Measurements from ENCODE around the gene CDH23. TPM values are rescaled to one million over a fixed set of nuclear protein-coding genes. Genes with fewer than 3 reads are reported as not detected.

Gene CDH23
- polyA plus RNA-seq, 2 donors, result 1.6 to 3.2 TPM

DNA sequence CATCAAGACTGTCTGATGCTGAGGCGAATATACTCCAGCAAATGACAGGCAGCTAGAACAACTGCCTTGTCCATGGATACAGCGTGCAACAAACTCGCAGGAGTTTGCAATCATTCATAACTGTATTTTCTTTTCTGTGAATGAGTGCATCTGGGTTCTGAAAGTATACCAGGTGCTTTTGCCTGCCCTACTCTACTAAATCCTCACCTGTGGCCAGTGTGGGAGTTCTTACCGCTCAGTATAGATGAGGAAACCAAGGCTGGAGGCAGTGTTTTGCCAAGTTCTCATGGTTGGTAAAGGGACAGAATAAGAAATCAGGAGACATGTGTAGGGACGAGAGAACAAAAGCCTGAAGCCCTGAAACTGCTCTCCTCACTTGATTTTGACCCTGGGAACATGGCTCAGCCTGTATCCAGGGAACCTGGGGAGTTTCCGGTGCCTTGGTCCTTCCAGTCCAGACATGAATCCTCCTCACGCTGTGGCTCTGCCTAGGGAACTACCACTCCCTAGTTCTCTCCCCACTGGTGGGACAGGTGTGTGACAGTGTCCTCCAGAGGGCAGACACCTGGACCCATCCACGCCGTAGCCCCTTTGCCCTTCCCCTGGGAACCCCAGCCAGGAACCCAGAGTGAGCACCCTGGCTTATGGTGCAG is 142.0 kb downstream of the CDH23 start:
- H3K27ac ChIP-seq (ENCODE audit: low read depth in 2 of 2, low read length in 1 of 2), result no peak overlapping the region
- peaks cover 0 to 4% of the 10 kb centered on the region in 2 donors for H3K4me1 ChIP-seq (ENCODE audit: control insufficient read depth in 2 of 2, insufficient read depth in 2 of 2, low read length in 1 of 2)
- no peaks in the 10 kb centered on the region for H3K36me3 ChIP-seq (ENCODE audit: control insufficient read depth in 2 of 2, insufficient read depth in 2 of 2, low read length in 1 of 2)
- 64 to 65% methylated on average over 9 of the region's 9 CpGs for WGBS, 2 donors
- no peaks in the 10 kb centered on the region for H3K9me3 ChIP-seq (ENCODE audit: control insufficient read depth in 2 of 2, insufficient read depth in 1 of 2, low read depth in 1 of 2, low read length in 1 of 2)
- H3K4me3 ChIP-seq (ENCODE audit: low read depth in 1 of 2, low read length in 2 of 2), result no peak overlapping the region
- H3K27me3 ChIP-seq (ENCODE audit: control insufficient read depth in 1 of 2, insufficient read depth in 2 of 2, low read length in 2 of 2), result no peaks in the 10 kb centered on the region

DNA sequence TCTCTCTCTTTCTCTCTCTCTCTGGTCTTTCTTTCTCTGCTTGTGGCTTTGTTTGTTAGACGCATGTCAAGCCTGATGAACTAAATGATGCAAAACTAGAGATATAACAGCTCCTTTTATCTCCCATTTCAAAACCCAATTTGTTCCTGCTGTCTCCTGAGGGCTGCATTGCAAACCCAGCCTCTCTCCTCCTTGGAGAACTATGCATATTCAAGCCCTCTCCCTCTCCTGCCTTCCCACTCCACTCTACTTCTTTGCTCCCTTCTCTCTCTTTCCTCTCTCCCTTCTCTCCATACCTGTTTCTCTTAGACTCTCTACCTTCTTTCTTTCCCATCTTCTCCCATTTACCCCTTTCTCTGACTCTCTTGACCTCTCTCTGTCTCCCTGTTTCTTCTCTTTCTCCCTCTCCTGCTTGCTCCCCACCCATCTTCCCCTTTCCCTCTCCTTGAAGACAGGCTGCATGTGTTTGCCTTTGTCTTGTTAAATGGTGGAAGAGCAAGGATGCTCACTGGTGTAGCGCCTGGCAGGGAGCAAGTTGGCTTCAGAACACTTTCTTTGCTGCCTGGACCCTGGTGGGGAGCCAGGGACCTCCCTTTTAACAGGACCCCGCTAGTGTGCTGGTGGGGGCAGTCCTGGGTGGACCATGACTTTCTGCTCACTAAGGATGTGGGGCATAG is 142.9 kb downstream of the CDH23 start:
- Histone ChIP-seq H3K4me1 (ENCODE audit: control insufficient read depth in 2 of 2, insufficient read depth in 2 of 2, low read length in 1 of 2) (peaks cover 0 to 4% of the 10 kb centered on the region in 2 donors), H3K36me3 (ENCODE audit: control insufficient read depth in 2 of 2, insufficient read depth in 2 of 2, low read length in 1 of 2) (no peaks in the 10 kb centered on the region), H3K9me3 (ENCODE audit: control insufficient read depth in 2 of 2, insufficient read depth in 1 of 2, low read depth in 1 of 2, low read length in 1 of 2) (no peaks in the 10 kb centered on the region), H3K27ac (ENCODE audit: low read depth in 2 of 2, low read length in 1 of 2) (no peak overlapping the region), H3K27me3 (ENCODE audit: control insufficient read depth in 1 of 2, insufficient read depth in 2 of 2, low read length in 2 of 2) (no peaks in the 10 kb centered on the region), H3K4me3 (ENCODE audit: low read depth in 1 of 2, low read length in 2 of 2) (no peak overlapping the region)
- 82 to 85% methylated on average over 3 of the region's 3 CpGs for WGBS, 2 donors

DNA sequence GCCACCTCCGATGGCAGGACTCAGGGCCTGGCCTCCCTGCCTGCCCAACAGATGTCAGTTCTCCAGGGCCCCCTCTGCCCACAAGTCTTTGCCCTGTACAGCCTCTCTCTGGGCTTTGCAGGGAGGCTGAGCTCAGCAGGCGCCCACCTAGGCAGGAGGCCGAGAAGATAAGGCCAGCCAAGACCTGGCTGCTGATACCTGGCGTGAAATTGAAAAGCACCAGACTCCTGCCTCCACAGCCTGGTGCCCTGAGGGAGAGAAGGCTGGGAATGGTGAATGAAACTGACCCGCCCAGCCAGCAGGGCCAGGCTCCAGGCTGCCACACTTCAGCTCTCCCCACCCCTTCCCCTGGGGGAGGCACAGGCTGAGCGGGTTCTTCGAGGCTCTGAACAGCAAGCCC is 145.8 kb downstream of the CDH23 start:
- WGBS, 2 donors, result 60 to 65% methylated on average over 7 of the region's 7 CpGs
- Histone ChIP-seq H3K36me3 (ENCODE audit: control insufficient read depth in 2 of 2, insufficient read depth in 2 of 2, low read length in 1 of 2) (no peaks in the 10 kb centered on the region), H3K4me3 (ENCODE audit: low read depth in 1 of 2, low read length in 2 of 2) (no peak overlapping the region)

DNA sequence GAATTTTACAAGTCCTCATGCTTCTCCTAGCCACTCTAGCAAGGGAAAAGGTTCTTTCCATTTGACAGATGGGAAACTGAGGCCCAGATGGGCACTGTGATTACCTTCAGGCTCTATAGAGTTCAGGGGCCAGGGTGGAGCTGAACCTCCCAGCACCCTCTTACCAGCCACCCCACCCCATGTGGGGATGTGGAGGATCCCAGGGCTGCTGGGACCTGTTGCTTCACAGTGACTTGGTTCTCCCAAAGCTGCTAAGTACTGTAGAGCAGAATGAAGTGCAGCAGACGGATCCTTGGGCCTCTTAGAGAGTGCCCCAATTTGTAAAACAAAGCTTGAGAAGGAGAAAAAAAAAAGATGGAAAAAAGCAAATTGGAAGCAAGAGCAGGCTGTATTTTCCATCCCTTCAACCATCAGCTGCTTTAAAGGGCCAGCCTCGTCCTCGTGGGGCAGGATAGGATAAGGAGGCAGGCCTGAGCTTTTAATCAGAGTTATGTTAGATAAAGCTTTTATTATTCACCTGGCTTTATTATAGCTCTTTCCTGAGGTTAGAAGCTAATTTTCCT is 147.0 kb downstream of the CDH23 start:
- 59 to 61% methylated on average over 3 of the region's 3 CpGs for WGBS, 2 donors
- H3K9me3 ChIP-seq (ENCODE audit: control insufficient read depth in 2 of 2, insufficient read depth in 1 of 2, low read depth in 1 of 2, low read length in 1 of 2), result no peaks in the 10 kb centered on the region
- no peaks in the 10 kb centered on the region for H3K27me3 ChIP-seq (ENCODE audit: control insufficient read depth in 1 of 2, insufficient read depth in 2 of 2, low read length in 2 of 2)

More for the DNA sequence above, 145.8 kb downstream of the CDH23 start:
- Histone ChIP-seq H3K9me3 (ENCODE audit: control insufficient read depth in 2 of 2, insufficient read depth in 1 of 2, low read depth in 1 of 2, low read length in 1 of 2) (no peaks in the 10 kb centered on the region), H3K4me1 (ENCODE audit: control insufficient read depth in 2 of 2, insufficient read depth in 2 of 2, low read length in 1 of 2) (peaks cover 0 to 6% of the 10 kb centered on the region in 2 donors), H3K27ac (ENCODE audit: low read depth in 2 of 2, low read length in 1 of 2) (no peak overlapping the region), H3K27me3 (ENCODE audit: control insufficient read depth in 1 of 2, insufficient read depth in 2 of 2, low read length in 2 of 2) (no peaks in the 10 kb centered on the region)

DNA sequence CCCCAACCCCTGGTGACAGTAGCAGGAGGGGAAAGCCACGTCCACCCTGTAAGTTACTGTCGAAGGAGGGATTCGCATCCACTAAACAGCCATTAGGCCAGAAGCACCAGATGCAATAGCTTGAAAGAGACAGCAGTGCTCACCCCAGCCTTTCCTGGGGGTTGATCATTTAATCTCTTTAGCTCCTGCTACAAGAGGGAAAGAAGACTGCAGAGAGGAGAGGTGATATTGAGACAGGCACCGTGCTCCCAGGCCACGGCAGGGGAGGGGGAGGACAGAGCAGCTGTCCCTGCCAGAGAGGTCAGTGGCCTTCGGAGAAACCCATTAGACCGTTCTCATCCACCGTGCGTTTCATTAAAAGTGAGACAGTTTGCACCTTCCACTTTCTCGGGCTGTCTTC is 148.3 kb downstream of the CDH23 start:
- no peak overlapping the region for H3K27ac ChIP-seq (ENCODE audit: low read depth in 2 of 2, low read length in 1 of 2)
- peaks cover 0 to 8% of the 10 kb centered on the region in 2 donors for H3K4me1 ChIP-seq (ENCODE audit: control insufficient read depth in 2 of 2, insufficient read depth in 2 of 2, low read length in 1 of 2)
- WGBS, 2 donors, result 84 to 94% methylated on average over 10 of the region's 10 CpGs
- H3K27me3 ChIP-seq (ENCODE audit: control insufficient read depth in 1 of 2, insufficient read depth in 2 of 2, low read length in 2 of 2), result no peaks in the 10 kb centered on the region
- no peaks in the 10 kb centered on the region for H3K9me3 ChIP-seq (ENCODE audit: control insufficient read depth in 2 of 2, insufficient read depth in 1 of 2, low read depth in 1 of 2, low read length in 1 of 2)
- no peak overlapping the region for H3K4me3 ChIP-seq (ENCODE audit: low read depth in 1 of 2, low read length in 2 of 2)
- H3K36me3 ChIP-seq (ENCODE audit: control insufficient read depth in 2 of 2, insufficient read depth in 2 of 2, low read length in 1 of 2), result no peaks in the 10 kb centered on the region

More for the DNA sequence above, 147.0 kb downstream of the CDH23 start:
- Histone ChIP-seq H3K36me3 (ENCODE audit: control insufficient read depth in 2 of 2, insufficient read depth in 2 of 2, low read length in 1 of 2) (no peaks in the 10 kb centered on the region), H3K4me1 (ENCODE audit: control insufficient read depth in 2 of 2, insufficient read depth in 2 of 2, low read length in 1 of 2) (peaks cover 0 to 10% of the 10 kb centered on the region in 2 donors), H3K4me3 (ENCODE audit: low read depth in 1 of 2, low read length in 2 of 2) (no peak overlapping the region), H3K27ac (ENCODE audit: low read depth in 2 of 2, low read length in 1 of 2) (no peak overlapping the region)

DNA sequence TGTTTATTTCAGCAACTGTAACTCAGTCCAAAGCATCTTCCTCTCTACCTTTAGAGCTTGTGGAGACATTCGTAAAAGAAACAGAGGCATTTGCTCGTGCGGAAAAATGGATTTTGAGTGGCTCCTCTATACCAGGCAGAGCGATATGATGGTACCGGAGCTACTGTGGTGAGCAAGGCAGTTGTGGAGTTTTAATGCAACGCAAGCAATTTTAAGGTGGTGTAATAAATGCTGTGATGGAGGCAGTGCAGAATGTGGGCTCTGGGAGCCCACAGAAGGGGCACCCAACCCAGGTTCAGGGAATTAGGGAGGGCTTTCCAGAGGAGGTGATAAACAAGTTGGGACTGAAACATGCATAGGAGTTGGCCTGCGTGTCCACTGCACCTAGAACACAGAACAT is 149.5 kb downstream of the CDH23 start:
- no peak overlapping the region for H3K4me3 ChIP-seq (ENCODE audit: low read depth in 1 of 2, low read length in 2 of 2)
- WGBS, 2 donors, result 93 to 96% methylated on average over 7 of the region's 7 CpGs
- no peaks in the 10 kb centered on the region for H3K36me3 ChIP-seq (ENCODE audit: control insufficient read depth in 2 of 2, insufficient read depth in 2 of 2, low read length in 1 of 2)
- H3K9me3 ChIP-seq (ENCODE audit: control insufficient read depth in 2 of 2, insufficient read depth in 1 of 2, low read depth in 1 of 2, low read length in 1 of 2), result no peaks in the 10 kb centered on the region
- peaks cover 0 to 8% of the 10 kb centered on the region in 2 donors for H3K4me1 ChIP-seq (ENCODE audit: control insufficient read depth in 2 of 2, insufficient read depth in 2 of 2, low read length in 1 of 2)
- no peak overlapping the region for H3K27ac ChIP-seq (ENCODE audit: low read depth in 2 of 2, low read length in 1 of 2)
- no peaks in the 10 kb centered on the region for H3K27me3 ChIP-seq (ENCODE audit: control insufficient read depth in 1 of 2, insufficient read depth in 2 of 2, low read length in 2 of 2)

DNA sequence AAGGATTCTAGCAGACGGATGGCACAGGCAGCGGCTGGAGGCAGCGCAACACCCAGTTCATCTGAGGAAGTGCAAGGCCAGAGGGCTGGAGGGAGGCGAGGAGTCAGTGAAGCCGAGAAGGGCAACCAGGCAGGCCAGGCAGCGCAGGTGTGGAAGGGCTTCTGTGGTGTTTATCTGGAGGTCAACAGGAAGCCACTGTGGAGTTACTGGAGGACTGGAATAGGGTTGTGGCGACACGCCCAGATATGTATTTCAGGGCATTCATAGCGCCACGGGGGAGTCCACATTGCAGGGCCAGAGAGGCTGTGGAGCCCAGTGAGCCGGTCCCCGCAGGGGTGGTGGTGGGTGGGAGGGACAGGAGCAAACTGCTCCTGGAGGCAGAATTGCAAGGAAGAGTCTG is 150.6 kb downstream of the CDH23 start:
- no peak overlapping the region for H3K27ac ChIP-seq (ENCODE audit: low read depth in 2 of 2, low read length in 1 of 2)
- no peak overlapping the region for H3K4me3 ChIP-seq (ENCODE audit: low read depth in 1 of 2, low read length in 2 of 2)
- peaks cover 0 to 6% of the 10 kb centered on the region in 2 donors for H3K4me1 ChIP-seq (ENCODE audit: control insufficient read depth in 2 of 2, insufficient read depth in 2 of 2, low read length in 1 of 2)
- no peaks in the 10 kb centered on the region for H3K27me3 ChIP-seq (ENCODE audit: control insufficient read depth in 1 of 2, insufficient read depth in 2 of 2, low read length in 2 of 2)
- no peaks in the 10 kb centered on the region for H3K9me3 ChIP-seq (ENCODE audit: control insufficient read depth in 2 of 2, insufficient read depth in 1 of 2, low read depth in 1 of 2, low read length in 1 of 2)
- H3K36me3 ChIP-seq (ENCODE audit: control insufficient read depth in 2 of 2, insufficient read depth in 2 of 2, low read length in 1 of 2), result no peaks in the 10 kb centered on the region
- WGBS, 2 donors, result 81 to 90% methylated on average over 12 of the region's 12 CpGs

DNA sequence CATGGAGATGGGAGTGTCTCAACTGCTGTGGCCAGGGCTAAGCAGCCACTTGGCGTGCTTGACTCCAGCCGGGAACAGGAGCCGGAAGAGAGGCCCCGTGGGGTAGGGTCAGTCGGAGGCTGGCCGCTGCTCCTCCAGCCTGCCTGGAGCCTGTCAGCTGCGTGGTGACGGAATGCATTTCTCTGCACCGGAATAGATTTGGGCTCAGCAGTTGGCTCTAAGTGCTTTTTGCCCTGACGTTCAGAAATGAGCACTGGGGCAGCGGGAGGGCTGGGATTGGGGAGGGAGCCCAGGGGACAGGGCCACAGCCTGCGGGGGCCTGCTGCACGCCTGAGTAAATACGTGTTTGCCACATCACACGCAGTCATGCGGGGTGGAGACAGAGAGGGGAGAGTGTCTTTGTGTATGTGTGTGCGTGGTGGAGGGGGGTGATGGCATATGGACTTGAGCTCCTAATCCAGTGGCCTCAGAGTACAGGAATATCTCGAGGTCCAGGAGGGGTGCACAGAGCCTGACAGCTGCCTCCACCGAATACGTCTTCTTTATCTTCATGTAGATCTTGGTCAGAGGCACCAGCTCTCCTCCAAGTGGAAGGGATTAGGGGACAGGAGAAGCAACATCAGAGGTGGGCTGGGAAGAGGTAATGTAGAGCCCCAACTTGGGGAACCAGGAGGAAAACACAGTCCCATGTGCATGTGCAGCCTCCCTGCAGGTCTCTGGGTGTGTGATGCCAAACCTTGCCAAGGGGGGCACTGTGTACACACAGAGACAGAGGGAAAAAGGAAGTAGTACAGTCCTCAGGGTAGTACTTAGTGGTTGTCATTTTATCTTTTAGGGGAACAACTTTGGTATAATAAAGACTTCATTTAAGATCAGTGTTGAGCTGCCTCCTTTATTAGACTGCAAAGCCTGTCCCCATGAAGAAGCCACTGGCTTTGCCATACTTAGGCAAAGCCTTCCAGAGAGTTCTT is 151.4 kb downstream of the CDH23 start:
- H3K27me3 ChIP-seq (ENCODE audit: control insufficient read depth in 1 of 2, insufficient read depth in 2 of 2, low read length in 2 of 2), result no peaks in the 10 kb centered on the region
- peaks cover 0 to 6% of the 10 kb centered on the region in 2 donors for H3K4me1 ChIP-seq (ENCODE audit: control insufficient read depth in 2 of 2, insufficient read depth in 2 of 2, low read length in 1 of 2)
- no peaks in the 10 kb centered on the region for H3K9me3 ChIP-seq (ENCODE audit: control insufficient read depth in 2 of 2, insufficient read depth in 1 of 2, low read depth in 1 of 2, low read length in 1 of 2)
- 61 to 62% methylated on average over 20 of the region's 20 CpGs for WGBS, 2 donors
- H3K27ac ChIP-seq (ENCODE audit: low read depth in 2 of 2, low read length in 1 of 2), result no peak overlapping the region
- no peaks in the 10 kb centered on the region for H3K36me3 ChIP-seq (ENCODE audit: control insufficient read depth in 2 of 2, insufficient read depth in 2 of 2, low read length in 1 of 2)
- no peak overlapping the region for H3K4me3 ChIP-seq (ENCODE audit: low read depth in 1 of 2, low read length in 2 of 2)

Measured in esophagus (tissue), 2 donors.